A673 (cell line): ENCODE data around the gene CAP1. TPM values are rescaled to one million over a fixed set of nuclear protein-coding genes. Genes with fewer than 3 reads are reported as not detected.

Source experiments
- BruUV-seq: library from RNA; stranded (reverse); fragments of 400-500 nt; replicated peaks from 2 replicates; lab custom pipeline; 2021; lab: Mats Ljungman, UMichigan
- CTCF ChIA-PET: fragments of 300-600 bp; sonication (Branson Sonifier 250); formaldehyde crosslinking; loops from one replicate; lab custom pipeline; 2022; ENCODE audit warnings: antibody characterized with exemption; lab: Charles Lee
- POLR2A ChIA-PET: fragments of 300-600 bp; sonication (Branson Sonifier 250); formaldehyde crosslinking; loops from one replicate; lab custom pipeline; 2022; ENCODE audit warnings: antibody characterized with exemption; ENCODE audit not compliant: low non-redundant PET; lab: Charles Lee
- DNase-seq: peaks from one replicate; pipeline ENCODE4 v3.0.0-alpha.2; 2015; ENCODE audit warnings: low spot score
- H3K27ac ChIP-seq: fragments of 200-600 bp; sonication (generic); 2 replicates; pipeline ENCODE4 v1.5.1; 2016; ENCODE audit warnings: mixed run types, low read depth, mild to moderate bottlenecking, mixed read lengths, antibody characterized with exemption, low read length; ENCODE audit not compliant: poor library complexity, severe bottlenecking
- H3K27me3 ChIP-seq: fragments of 200-600 bp; sonication (generic); replicated peaks from 2 replicates; pipeline ENCODE4 v1.6.1; 2017; ENCODE audit warnings: mixed run types, low read depth, mild to moderate bottlenecking, mixed read lengths, antibody characterized with exemption, low read length; ENCODE audit not compliant: insufficient read depth, poor library complexity
- H3K36me3 ChIP-seq: fragments of 200-600 bp; sonication (generic); 2 replicates; pipeline ENCODE4 v1.6.1; 2016; ENCODE audit warnings: mixed run types, mild to moderate bottlenecking, mixed read lengths, antibody characterized with exemption, low read length; ENCODE audit not compliant: insufficient read depth, poor library complexity, severe bottlenecking
- H3K4me1 ChIP-seq: fragments of 200-600 bp; sonication (generic); 2 replicates; pipeline ENCODE4 v1.6.1; 2017; ENCODE audit warnings: mixed run types, mild to moderate bottlenecking, mixed read lengths, antibody characterized with exemption, low read length; ENCODE audit not compliant: insufficient read depth, poor library complexity, severe bottlenecking
- H3K4me3 ChIP-seq: fragments of 200-600 bp; sonication (generic); 2 replicates; pipeline ENCODE4 v1.5.1; 2016; ENCODE audit warnings: low read depth, mixed run types, mild to moderate bottlenecking, mixed read lengths, low read length; ENCODE audit not compliant: poor library complexity, severe bottlenecking
- H3K9me3 ChIP-seq: fragments of 200-600 bp; sonication (generic); 2 replicates; pipeline ENCODE4 v1.6.1; 2016; ENCODE audit warnings: mixed run types, low read depth, mild to moderate bottlenecking, mixed read lengths, antibody characterized with exemption, low read length; ENCODE audit not compliant: poor library complexity, severe bottlenecking
- CTCF ChIP-seq: fragments of 300-800, 200-600 bp; sonication (generic); conservative IDR thresholded peaks from 2 replicates; pipeline ENCODE4 v1.5.1; 2017; ENCODE audit warnings: low read depth, mild to moderate bottlenecking, antibody characterized with exemption, low read length, moderate library complexity, mixed read lengths
- EZH2 ChIP-seq: fragments of 200-600 bp; sonication (generic); IDR thresholded peaks from 2 replicates; pipeline ENCODE4 v1.6.1; 2017; ENCODE audit warnings: borderline replicate concordance, low read depth, mild to moderate bottlenecking, mixed read lengths, antibody characterized with exemption, low read length; ENCODE audit not compliant: poor library complexity, severe bottlenecking
- intact Hi-C: fragments of 100-400 bp; cut with micrococcal nuclease; formaldehyde crosslinking; loops from one replicate; pipeline ENCODE4 v1.10.0; 2022; ENCODE audit not compliant: unreplicated experiment
- total RNA-seq: library from RNA; stranded (reverse); gene quantifications from 2 replicates; pipeline ENCODE4 v1.2.3, GENCODE V29; 2021

CAP1 gene
- total RNA-seq, 1 experiment from 2014 or later, result 285 TPM

- POLR2A ChIA-PET, result no interaction called here
Measured at GRCh38 chr1:40057310-40058030, 16.9 kb downstream of the CAP1 start.

GRCh38 chr1:40058097-40058452 lies 17.5 kb downstream of the CAP1 start:
- no peak overlapping the region for H3K27ac ChIP-seq
- DNase-seq, result no peak
- no peak for TF ChIP-seq EZH2
- no peaks in the 10 kb centered on the region for H3K9me3 ChIP-seq
- no TSS peak for BruUV-seq
- ChIA-PET CTCF (no interaction called here), POLR2A (no interaction called here)
- intact Hi-C loops, result no loop called here
- H3K27me3 ChIP-seq, result no peaks in the 10 kb centered on the region
- peaks cover 30% of the 10 kb centered on the region for H3K4me1 ChIP-seq
- no peak overlapping the region for H3K4me3 ChIP-seq
- peaks cover 23% of the 10 kb centered on the region for H3K36me3 ChIP-seq

More at GRCh38 chr1:40057310-40058030, 16.9 kb downstream of the CAP1 start:
- peaks cover 23% of the 10 kb centered on the region for H3K36me3 ChIP-seq
- no peaks in the 10 kb centered on the region for H3K9me3 ChIP-seq
- BruUV-seq, result no TSS peak
- no peak overlapping the region for H3K27ac ChIP-seq
- CTCF ChIA-PET, result no interaction called here
- TF ChIP-seq EZH2 (no peak), CTCF (no peak)
- H3K27me3 ChIP-seq, result no peaks in the 10 kb centered on the region
- H3K4me1 ChIP-seq, result peaks cover 30% of the 10 kb centered on the region
- intact Hi-C loops, result no loop called here
- H3K4me3 ChIP-seq, result no peak overlapping the region
- no peak for DNase-seq

- BruUV-seq, result no TSS peak
- peak overlapping the region; percentile 82 for H3K27ac ChIP-seq
- peaks cover 30% of the 10 kb centered on the region for H3K4me1 ChIP-seq
- TF ChIP-seq CTCF, result no peak
- TF ChIP-seq EZH2, result no peak
- H3K27me3 ChIP-seq, result no peaks in the 10 kb centered on the region
- no peaks in the 10 kb centered on the region for H3K9me3 ChIP-seq
- intact Hi-C loops, result no loop called here
- H3K4me3 ChIP-seq, result peak overlapping the region; percentile 16
- DNase-seq, result no peak
- ChIA-PET CTCF (no interaction called here), POLR2A (no interaction called here)
- peaks cover 25% of the 10 kb centered on the region for H3K36me3 ChIP-seq
Measured at GRCh38 chr1:40058453-40059337, 18.2 kb downstream of the CAP1 start.
